B cell (primary cell): ENCODE results near the gene ANKLE2. TPM values are rescaled to one million over a fixed set of nuclear protein-coding genes. Genes with fewer than 3 reads are reported as not detected.
"Not testable (repeated sequence)": the region's sequence is repeated elsewhere in the genome, so short reads cannot be mapped to it uniquely, and the experiment has no call there.

ENCODE experiments used
- ATAC-seq: fragments of 200-7000 bp; cut with Tn5 transposase; one replicate; pipeline ENCODE4 v1.10.0; 2021; ENCODE audit warnings: low read depth, mild to moderate bottlenecking, moderate number of reproducible peaks, moderate library complexity
- CTCF ChIA-PET: fragments of 350-600 bp; sonication (Branson Sonifier 250); formaldehyde crosslinking; loops from one replicate; lab custom pipeline; 2021; ENCODE audit warnings: antibody characterized with exemption, inconsistent platforms; lab: Charles Lee
- POLR2A ChIA-PET: fragments of 350-600 bp; sonication (Branson Sonifier 250); formaldehyde crosslinking; loops from one replicate; lab custom pipeline; 2021; ENCODE audit warnings: antibody characterized with exemption; lab: Charles Lee
- DNase-seq: peaks from one replicate; pipeline ENCODE4 v3.0.0; 2013
- H2AFZ ChIP-seq: 2 replicates; pipeline ENCODE4 v1.6.1; 2012; ENCODE audit warnings: mild to moderate bottlenecking, low read depth, low read length; ENCODE audit not compliant: insufficient read depth, poor library complexity, severe bottlenecking
- H3K27ac ChIP-seq, 2 donors: 1 replicate in 1 of 2; 2 replicates in 1 of 2; pipeline ENCODE4 v1.5.1; 2012 to 2013; ENCODE audit warnings: low read length in 2 of 2, mild to moderate bottlenecking in 2 of 2, moderate library complexity in 1 of 2
- H3K27me3 ChIP-seq, 4 experiments: fragments of 200-600 bp in 1 of 4; sonication (generic) in 1 of 4; replicated peaks in 1 of 4; 1 replicate in 2 of 4; 2 replicates in 2 of 4; pipeline versions ENCODE4 v1.6.1 to v1.7.0; 2013 to 2016; ENCODE audit warnings: low read length in 3 of 4, mild to moderate bottlenecking in 2 of 4, mixed read lengths in 1 of 4, moderate library complexity in 1 of 4; ENCODE audit not compliant: insufficient read depth in 4 of 4, control insufficient read depth in 3 of 4; ENCODE audit errors: control extremely low read depth in 1 of 4
- H3K36me3 ChIP-seq, 2 experiments: replicated peaks in 1 of 2; 1 replicate in 1 of 2; 2 replicates in 1 of 2; pipeline versions ENCODE4 v1.6.1 to v1.7.1; 2013; ENCODE audit warnings: low read length in 1 of 2; ENCODE audit not compliant: insufficient read depth in 2 of 2, control insufficient read depth in 1 of 2; ENCODE audit errors: control extremely low read depth in 1 of 2, extremely low read depth in 1 of 2
- H3K4me1 ChIP-seq, 2 donors: fragments of 200-600 bp in 1 of 2; sonication (generic) in 1 of 2; 1 replicate in 1 of 2; 2 replicates in 1 of 2; pipeline versions ENCODE4 v1.5.1 to v1.6.1; 2013 to 2017; ENCODE audit warnings: low read length in 2 of 2; ENCODE audit not compliant: control insufficient read depth in 2 of 2, insufficient read depth in 2 of 2
- H3K4me2 ChIP-seq: replicated peaks from 2 replicates; pipeline ENCODE3; 2012; ENCODE audit warnings: mild to moderate bottlenecking, low read depth, low read length; ENCODE audit not compliant: poor library complexity, severe bottlenecking
- H3K4me3 ChIP-seq, 5 experiments: fragments of 200-600 bp in 1 of 5; sonication (generic) in 1 of 5; 1 replicate in 3 of 5; 2 replicates in 2 of 5; pipeline versions ENCODE4 v1.5.1 to v1.7.0; 2011 to 2016; ENCODE audit warnings: low read length in 4 of 5, mild to moderate bottlenecking in 4 of 5, low read depth in 2 of 5, control low read depth in 1 of 5, moderate library complexity in 1 of 5; ENCODE audit not compliant: insufficient read depth in 1 of 5; ENCODE audit errors: control extremely low read depth in 1 of 5, extremely low read depth in 1 of 5
- H3K79me2 ChIP-seq: fragments of 200-600 bp; sonication (generic); one replicate; pipeline ENCODE4 v1.6.0; 2016; ENCODE audit warnings: low read length; ENCODE audit not compliant: control insufficient read depth, insufficient read depth
- H3K9ac ChIP-seq: fragments of 200-600 bp; sonication (generic); 2 replicates; pipeline ENCODE4 v1.6.1; 2017; ENCODE audit warnings: mild to moderate bottlenecking, low read length, moderate library complexity
- H3K9me3 ChIP-seq, 3 donors: one replicate each; pipeline versions ENCODE4 v1.6.1 to v1.7.1; 2013; ENCODE audit warnings: low read length in 2 of 3; ENCODE audit not compliant: control insufficient read depth in 2 of 3, insufficient read depth in 1 of 3; ENCODE audit errors: control extremely low read depth in 1 of 3
- H4K20me1 ChIP-seq: 2 replicates; pipeline ENCODE4 v1.6.0; 2012; ENCODE audit warnings: mild to moderate bottlenecking, low read length; ENCODE audit not compliant: insufficient read depth, control insufficient read depth, poor library complexity, severe bottlenecking
- H3K27ac Mint-ChIP-seq: one replicate; pipeline ENCODE4 v1.8.0; 2021; ENCODE audit warnings: mixed read lengths
- H3K27me3 Mint-ChIP-seq: one replicate; pipeline ENCODE4 v1.8.0; 2021; ENCODE audit warnings: mixed read lengths
- H3K4me1 Mint-ChIP-seq: one replicate; pipeline ENCODE4 v1.8.0; 2021; ENCODE audit warnings: mixed read lengths
- H3K4me3 Mint-ChIP-seq: one replicate; pipeline ENCODE4 v1.8.0; 2021; ENCODE audit warnings: mixed read lengths
- H3K9me3 Mint-ChIP-seq: one replicate; pipeline ENCODE4 v1.8.0; 2022; ENCODE audit warnings: mixed read lengths; ENCODE audit not compliant: insufficient read depth
- CTCF ChIP-seq: fragments of 200-600 bp; IDR thresholded peaks from one replicate; pipeline ENCODE4 v1.8.0; 2022; ENCODE audit warnings: antibody characterized with exemption, mild to moderate bottlenecking
- EZH2 ChIP-seq: IDR thresholded peaks from 2 replicates; pipeline ENCODE4 v1.6.1; 2012; ENCODE audit warnings: borderline replicate concordance, low read depth, mild to moderate bottlenecking, moderate library complexity, low read length; ENCODE audit not compliant: insufficient read depth, poor library complexity, severe bottlenecking
- WGBS: methylation state at CpG from one replicate; pipeline ENCODE4 v1.1.5; 2013; ENCODE audit warnings: missing lambda C conversion rate; ENCODE audit not compliant: insufficient coverage; 5-methylcytosine and 5-hydroxymethylcytosine counted together
- intact Hi-C: fragments of 100-400 bp; cut with micrococcal nuclease; formaldehyde crosslinking; loops from one replicate; pipeline ENCODE4 v1.10.0; 2022
- polyA plus RNA-seq: library from polyadenylated mRNA; depleted of rRNA; stranded (reverse); fragments of >200 nt; gene quantifications from 2 replicates; pipeline ENCODE4 v1.2.3, GENCODE V29; 2012
- total RNA-seq, 2 donors: library from RNA; stranded (reverse); fragments of 120-200 nt in 1 of 2; gene quantifications; 1 replicate in 1 of 2; 2 replicates in 1 of 2; pipeline versions ENCODE4 v1.2.3 to v1.2.4, GENCODE V29; 2013 to 2022

Gene ANKLE2
- total and polyA plus RNA-seq, 2 donors (not counting 1 experiment from before 2014, with no cell fraction given), result 105 to 148 TPM

- Histone ChIP-seq H3K27me3 (no peaks in the 10 kb centered on the region), H3K79me2 (peaks cover 6% of the 10 kb centered on the region), H3K36me3 (peaks cover 7 to 75% of the 10 kb centered on the region in 2 experiments), H3K9me3 (peaks cover 0 to 4% (median 0%) of the 10 kb centered on the region in 3 donors), H3K4me3 (no peak overlapping the region), H3K27ac (no peak overlapping the region), H3K9ac (no peak overlapping the region), H3K4me2 (no peak overlapping the region), H2AFZ (no peak overlapping the region), H4K20me1 (peaks cover 4% of the 10 kb centered on the region), H3K4me1 (peaks cover 7 to 15% of the 10 kb centered on the region in 2 donors)
- DNase-seq (no peak), ATAC-seq (no peak)
- no peaks in the 10 kb centered on the region for H3K9me3 Mint-ChIP-seq
- H3K4me1 Mint-ChIP-seq, result peaks cover 10% of the 10 kb centered on the region
- H3K4me3 Mint-ChIP-seq, result no peak overlapping the region
- intact Hi-C loops, result no loop called here
- 95% methylated on average over 20 of the region's 20 CpGs for WGBS
- no peaks in the 10 kb centered on the region for H3K27me3 Mint-ChIP-seq
- no peak overlapping the region for H3K27ac Mint-ChIP-seq
- ChIA-PET POLR2A (no interaction called here), CTCF (no interaction called here)
- TF ChIP-seq EZH2 (no peak), CTCF (no peak)
These were observed 16.0 kb upstream of the ANKLE2 start for GRCh38 chr12:132777614-132778013.

GRCh38 chr12:132776816-132777568 is 15.4 kb upstream of the ANKLE2 start:
- POLR2A ChIA-PET, result no interaction called here
- no peaks in the 10 kb centered on the region for H3K27me3 Mint-ChIP-seq
- H3K27ac Mint-ChIP-seq, result no peak overlapping the region
- CTCF ChIA-PET, result no interaction called here
- intact Hi-C loops, result no loop called here
- 99% methylated on average over 19 of the region's 29 CpGs for WGBS
- Histone ChIP-seq H3K9ac (no peak overlapping the region), H3K9me3 (peaks cover 0 to 4% (median 0%) of the 10 kb centered on the region in 3 donors), H3K4me1 (peaks cover 13 to 21% of the 10 kb centered on the region in 2 donors), H3K4me3 (no peak overlapping the region), H3K27me3 (no peaks in the 10 kb centered on the region), H2AFZ (no peak overlapping the region), H3K36me3 (peaks cover 7 to 70% of the 10 kb centered on the region in 2 experiments), H4K20me1 (peaks cover 4% of the 10 kb centered on the region), H3K4me2 (no peak overlapping the region), H3K27ac (no peak overlapping the region), H3K79me2 (peaks cover 6% of the 10 kb centered on the region)
- no peak for DNase-seq
- H3K9me3 Mint-ChIP-seq, result no peaks in the 10 kb centered on the region
- no peak for ATAC-seq
- no peak overlapping the region for H3K4me3 Mint-ChIP-seq
- TF ChIP-seq CTCF (no peak), EZH2 (no peak)
- H3K4me1 Mint-ChIP-seq, result peaks cover 17% of the 10 kb centered on the region

- H2AFZ ChIP-seq, H4K20me1 ChIP-seq, H3K79me2 ChIP-seq, intact Hi-C loops, H3K9ac ChIP-seq, H3K4me3 ChIP-seq, H3K4me3 Mint-ChIP-seq, H3K27me3 Mint-ChIP-seq, ATAC-seq, H3K27ac Mint-ChIP-seq, H3K27me3 ChIP-seq, H3K27ac ChIP-seq, H3K9me3 ChIP-seq, H3K4me2 ChIP-seq, DNase-seq, H3K9me3 Mint-ChIP-seq: not testable (repeated sequence)
- Histone ChIP-seq H3K36me3 (peaks cover 7 to 64% of the 10 kb centered on the region in 2 experiments), H3K4me1 (peaks cover 21 to 29% of the 10 kb centered on the region in 2 donors)
- WGBS, result 64% methylated on average over 7 of the region's 12 CpGs
- POLR2A ChIA-PET, result interaction anchor here (0.6 kb wide), 2 partner anchors 55 to 952 kb away, joined by 5 read pairs; no protein-coding TSS in a partner anchor
- CTCF ChIA-PET, result interaction anchor here (1.2 kb wide), 1 partner anchor 128 kb away, joined by 4 read pairs; no protein-coding TSS in a partner anchor
- H3K4me1 Mint-ChIP-seq, result peaks cover 24% of the 10 kb centered on the region
These were observed 14.6 kb upstream of the ANKLE2 start for GRCh38 chr12:132776230-132776625.
